ENCODE results near the gene AKR1C1. TPM values are rescaled to one million over a fixed set of nuclear protein-coding genes. Genes with fewer than 3 reads are reported as not detected.
"Not testable (repeated sequence)": the region's sequence is repeated elsewhere in the genome, so short reads cannot be mapped to it uniquely, and the experiment has no call there.

Gene AKR1C1
- total RNA-seq, 6 experiments from 2014 or later = 2.6 to 5.7 (median 4.8) TPM

- H3K4me1 Mint-ChIP-seq (ENCODE audit: low read depth) = peaks cover 14% of the 10 kb centered on the region; the same call in 1 of the 2 replicates
- no peak overlapping the region for H3K27ac Mint-ChIP-seq
- H3K36me3 Mint-ChIP-seq (ENCODE audit: low read depth) = no peaks in the 10 kb centered on the region
- H3K9me3 Mint-ChIP-seq = no peaks in the 10 kb centered on the region
- DNase-seq = no peak
- TF ChIP-seq CTCF (IDR thresholded peaks at IDR 0.05) = no peak
- no peak overlapping the region for H3K4me3 Mint-ChIP-seq
- peaks cover 6% of the 10 kb centered on the region for H3K27me3 Mint-ChIP-seq (ENCODE audit: insufficient read depth)
Observed at GRCh38 chr10:5023177-5023805, 60.1 kb downstream of the AKR1C1 start.

- DNase-seq; H3K9me3 Mint-ChIP-seq; H3K36me3 Mint-ChIP-seq (ENCODE audit: low read depth); H3K27me3 Mint-ChIP-seq (ENCODE audit: insufficient read depth); H3K4me3 Mint-ChIP-seq; H3K27ac Mint-ChIP-seq; H3K4me1 Mint-ChIP-seq (ENCODE audit: low read depth): not testable (repeated sequence)
Observed at GRCh38 chr10:5025461-5025881, 62.3 kb downstream of the AKR1C1 start.

- peaks cover under 1% of the 10 kb centered on the region; the same call in 1 of the 2 replicates for H3K27me3 Mint-ChIP-seq (ENCODE audit: insufficient read depth)
- no peak overlapping the region for H3K27ac Mint-ChIP-seq
- no peak overlapping the region for H3K4me3 Mint-ChIP-seq
- DNase-seq = no peak
- no peak for TF ChIP-seq CTCF (IDR thresholded peaks at IDR 0.05)
- peaks cover 9% of the 10 kb centered on the region for H3K4me1 Mint-ChIP-seq (ENCODE audit: low read depth)
- peaks cover 5% of the 10 kb centered on the region; the same call in 1 of the 2 replicates for H3K36me3 Mint-ChIP-seq (ENCODE audit: low read depth)
- peaks cover 9% of the 10 kb centered on the region for H3K9me3 Mint-ChIP-seq
Observed at GRCh38 chr10:5030989-5031388, 67.8 kb downstream of the AKR1C1 start.

- H3K4me3 Mint-ChIP-seq; DNase-seq; H3K9me3 Mint-ChIP-seq; H3K4me1 Mint-ChIP-seq (ENCODE audit: low read depth); H3K36me3 Mint-ChIP-seq (ENCODE audit: low read depth); H3K27ac Mint-ChIP-seq; H3K27me3 Mint-ChIP-seq (ENCODE audit: insufficient read depth): not testable (repeated sequence)
Observed at GRCh38 chr10:5031588-5031987, 68.4 kb downstream of the AKR1C1 start.

GRCh38 chr10:5032444-5032843, 69.2 kb downstream of the AKR1C1 start:
- H3K4me3 Mint-ChIP-seq; H3K27me3 Mint-ChIP-seq (ENCODE audit: insufficient read depth); H3K4me1 Mint-ChIP-seq (ENCODE audit: low read depth); DNase-seq; H3K9me3 Mint-ChIP-seq; H3K36me3 Mint-ChIP-seq (ENCODE audit: low read depth); H3K27ac Mint-ChIP-seq: not testable (repeated sequence)

Other genes with a start within 250 kb of the AKR1C1 start
- 1 to 10 TPM in 3 of 6 experiments, under 1 TPM in 2, not detected in 1; 0.59 to 1.5 (median 1.1) TPM for gene AKR1E2, start 137.2 kb upstream of the AKR1C1 start, total RNA-seq (2021; fragmentation: NEBNext Ultra II Directional; extraction: Animal tissue kit (Norgen Biotek cat#: 25700))
- 1 to 10 TPM in 3 of 6 experiments, under 1 TPM in 3; 0.52 to 1.5 (median 1.1) TPM for gene AKR1C2, start 40.4 kb downstream of the AKR1C1 start, total RNA-seq (2021; fragmentation: NEBNext Ultra II Directional; extraction: Animal tissue kit (Norgen Biotek cat#: 25700))
- gene AKR1C3, start 131.0 kb downstream of the AKR1C1 start, total RNA-seq (2021; fragmentation: NEBNext Ultra II Directional; extraction: Animal tissue kit (Norgen Biotek cat#: 25700)) = under 1 TPM in 4 of 6 experiments, not detected in 2; 0.28 to 0.84 (median 0.59) TPM
- gene AKR1C8, start 221.7 kb downstream of the AKR1C1 start, total RNA-seq (2021; fragmentation: NEBNext Ultra II Directional; extraction: Animal tissue kit (Norgen Biotek cat#: 25700)) = not detected
- gene AKR1C4, start 233.4 kb downstream of the AKR1C1 start, total RNA-seq (2021; fragmentation: NEBNext Ultra II Directional; extraction: Animal tissue kit (Norgen Biotek cat#: 25700)) = not detected